Measurements from ENCODE around the gene LENG9.
A peak's percentile ranks its signal among the peaks of the same experiment; 100 is the strongest.
"Not testable (repeated sequence)": the region's sequence is repeated elsewhere in the genome, so short reads cannot be mapped to it uniquely, and the experiment has no call there.

Gene LENG9

GRCh38 chr19:54458648-54459281, 4.8 kb downstream of the LENG9 start:
- no peak for DNase-seq

GRCh38 chr19:54457773-54458647, 5.6 kb downstream of the LENG9 start:
- DNase-seq, result no peak

- DNase-seq, result no peak
These were observed 6.9 kb downstream of the LENG9 start for GRCh38 chr19:54456423-54457373.

GRCh38 chr19:54455786-54456422, 7.7 kb downstream of the LENG9 start:
- no peak for DNase-seq

GRCh38 chr19:54454781-54455675, 8.6 kb downstream of the LENG9 start:
- DNase-seq, result no peak

- no peak for DNase-seq
These were observed 9.4 kb downstream of the LENG9 start for GRCh38 chr19:54453921-54454780.

- no peak for DNase-seq
These were observed 11.0 kb downstream of the LENG9 start for GRCh38 chr19:54452626-54453025.

- DNase-seq, result no peak
These were observed 11.6 kb downstream of the LENG9 start for GRCh38 chr19:54451997-54452396.

- DNase-seq, result peak; percentile 31
These were observed 12.2 kb downstream of the LENG9 start for GRCh38 chr19:54451331-54451871.

- DNase-seq, result no peak
These were observed 13.9 kb downstream of the LENG9 start for GRCh38 chr19:54449701-54450069.

- peak; percentile 97 for DNase-seq
These were observed 14.5 kb downstream of the LENG9 start, which contains the start of gene LENG8 for GRCh38 chr19:54448774-54449700. Gene LENG8, plus strand, starts transcription at chr19:54449199. Its CDS starts 2,146 bp downstream, at chr19:54451345.

GRCh38 chr19:54448040-54448773, 15.4 kb downstream of the LENG9 start:
- peak; percentile 66 for DNase-seq

GRCh38 chr19:54446349-54446748, 17.2 kb downstream of the LENG9 start:
- not testable (repeated sequence) for DNase-seq

- no peak for DNase-seq
These were observed 18.8 kb downstream of the LENG9 start for GRCh38 chr19:54444737-54445136.

- no peak for DNase-seq
These were observed 22.9 kb downstream of the LENG9 start for GRCh38 chr19:54440641-54441040.

GRCh38 chr19:54439174-54439851, 24.3 kb downstream of the LENG9 start:
- DNase-seq, result no peak

- no peak for DNase-seq
These were observed 26.8 kb downstream of the LENG9 start for GRCh38 chr19:54436628-54437252.

All from EL (cell line).